Measurements from ENCODE around the gene UBTF.

The UBTF gene

DNA sequence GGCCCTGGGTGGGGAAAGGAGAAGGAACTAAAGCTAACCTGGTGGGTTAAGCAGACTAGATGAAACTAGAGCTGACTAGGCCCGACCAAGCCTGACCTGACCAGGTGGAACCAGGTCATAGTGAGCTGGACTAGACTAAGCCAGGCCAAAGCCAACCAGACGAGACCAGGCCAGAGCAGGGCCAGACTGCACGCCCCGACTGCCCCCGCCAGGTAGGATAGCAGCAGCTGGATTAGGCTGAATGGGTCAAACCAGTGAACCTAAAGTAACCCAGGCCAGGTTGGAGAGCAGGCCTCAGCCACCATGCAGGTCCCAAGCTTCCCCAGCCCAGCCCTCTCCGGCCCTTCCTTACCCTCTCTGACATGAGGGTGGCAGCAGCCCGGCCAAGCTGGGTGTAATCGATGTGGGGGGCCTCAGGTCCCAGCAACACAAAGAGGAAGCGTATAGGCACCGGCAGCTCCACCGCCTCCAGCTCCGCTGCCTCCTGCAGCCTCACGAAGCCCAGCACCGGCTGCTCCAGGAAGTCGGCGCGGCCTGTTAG, 39.4 kb upstream of the UBTF start:
- Histone ChIP-seq H3K27me3 (ENCODE audit: insufficient read depth, low read length) (peaks cover 8% of the 10 kb centered on the region; the same call in 1 of the 2 replicates), H4K20me1 (ENCODE audit: insufficient read depth, low read length) (no peaks in the 10 kb centered on the region), H3F3A (ENCODE audit: insufficient read depth, low read length) (no peaks in the 10 kb centered on the region), H3K36me3 (ENCODE audit: insufficient read depth, low read length) (no peaks in the 10 kb centered on the region), H3K4me2 (ENCODE audit: low read length) (no peak overlapping the region), H3K9me3 (ENCODE audit: low read length) (no peaks in the 10 kb centered on the region), H3K79me2 (ENCODE audit: insufficient read depth, low read length) (no peaks in the 10 kb centered on the region), H3K4me3 (ENCODE audit: low read depth, low read length, poor library complexity, severe bottlenecking) (no peak overlapping the region), H3K9ac (ENCODE audit: low read length) (no peak overlapping the region), H3K9me2 (ENCODE audit: low read depth, low read length) (no peaks in the 10 kb centered on the region), H3K27ac (ENCODE audit: low read depth, low read length, poor library complexity, severe bottlenecking) (no peak overlapping the region), H2AFZ (ENCODE audit: low read length) (no peak overlapping the region), H3K4me1 (ENCODE audit: insufficient read depth, low read length, severe bottlenecking) (no peaks in the 10 kb centered on the region)
- TF ChIP-seq EZH2 (IDR thresholded peaks at IDR 0.05; ENCODE audit: borderline replicate concordance, low read length), result no peak
- no peak for TF ChIP-seq CTCF (IDR thresholded peaks at IDR 0.05; ENCODE audit: low read length)

DNA sequence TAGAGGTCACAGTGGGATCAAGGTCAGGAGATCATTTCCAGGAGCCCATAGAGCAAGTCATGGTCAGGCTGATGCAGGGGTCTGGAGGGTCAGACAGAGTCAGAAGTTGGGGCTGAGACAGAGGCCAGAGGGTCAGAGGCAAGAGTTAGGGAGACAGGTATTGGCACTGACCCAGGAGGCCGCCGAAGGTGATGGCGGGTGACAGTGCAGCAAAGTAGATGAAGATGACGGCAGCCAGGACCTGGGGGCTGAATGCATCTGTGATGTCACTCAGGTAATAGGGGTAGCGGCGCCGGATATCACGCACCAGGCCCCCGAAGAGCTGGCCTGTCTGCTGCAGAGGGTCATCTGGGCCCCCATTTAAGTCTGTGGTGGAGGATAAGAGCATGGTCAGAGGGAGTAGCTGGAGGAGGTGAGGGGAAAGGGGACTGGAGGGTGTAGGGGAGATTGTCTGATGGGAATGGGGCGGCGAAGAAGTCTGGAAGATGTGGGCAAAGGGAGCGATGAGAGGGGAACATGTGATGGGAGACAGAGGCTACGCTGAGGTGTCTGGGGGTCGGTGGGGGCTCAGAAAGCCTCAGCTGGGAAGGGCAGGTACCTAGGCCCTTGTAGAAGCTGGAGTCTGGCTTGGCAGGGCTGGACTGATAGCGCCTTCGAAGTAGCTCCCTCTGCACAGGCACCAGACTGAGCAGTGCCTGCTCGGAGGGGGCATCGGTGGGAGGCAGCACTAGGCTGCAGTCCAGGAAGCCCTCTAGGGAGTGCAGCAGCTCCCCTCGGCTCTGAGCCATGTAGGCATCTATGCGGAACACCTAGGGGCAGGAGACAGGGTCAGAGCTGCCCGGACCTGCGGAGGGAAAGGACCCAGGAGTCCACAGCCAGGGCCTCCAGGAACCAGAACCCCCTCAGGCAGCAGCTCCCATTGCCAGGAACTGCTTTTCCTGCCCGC, 38.6 kb upstream of the UBTF start:
- Histone ChIP-seq H3K9ac (ENCODE audit: low read length) (no peak overlapping the region), H3K4me1 (ENCODE audit: insufficient read depth, low read length, severe bottlenecking) (no peaks in the 10 kb centered on the region)

DNA sequence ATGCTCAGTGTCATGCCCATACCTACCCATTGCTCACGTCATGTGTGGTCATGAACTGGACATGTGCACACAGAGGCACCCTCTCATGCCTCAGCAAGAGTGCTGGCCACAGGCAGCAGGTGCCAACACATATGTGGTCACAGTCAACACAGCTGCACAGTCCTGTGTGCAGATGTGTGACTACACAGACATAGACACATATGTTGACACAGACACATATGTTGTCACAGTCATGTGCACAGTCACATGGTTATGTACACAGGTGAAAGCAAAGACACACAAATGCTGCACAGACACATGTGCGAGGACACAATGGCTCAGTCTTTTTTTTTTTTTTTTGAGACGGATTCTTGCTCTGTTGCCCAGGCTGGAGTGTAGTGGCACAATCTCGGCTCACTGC, 37.2 kb upstream of the UBTF start:
- no peaks in the 10 kb centered on the region for H3K36me3 ChIP-seq (ENCODE audit: insufficient read depth, low read length)
- no peak for TF ChIP-seq CTCF (IDR thresholded peaks at IDR 0.05; ENCODE audit: low read length)
- no peak for TF ChIP-seq EZH2 (IDR thresholded peaks at IDR 0.05; ENCODE audit: borderline replicate concordance, low read length)
- H3K9me3 ChIP-seq (ENCODE audit: low read length), result no peaks in the 10 kb centered on the region
- no peaks in the 10 kb centered on the region for H3K79me2 ChIP-seq (ENCODE audit: insufficient read depth, low read length)
- no peaks in the 10 kb centered on the region for H4K20me1 ChIP-seq (ENCODE audit: insufficient read depth, low read length)
- no peak overlapping the region for H3K9ac ChIP-seq (ENCODE audit: low read length)
- H2AFZ ChIP-seq (ENCODE audit: low read length), result no peak overlapping the region
- H3K4me1 ChIP-seq (ENCODE audit: insufficient read depth, low read length, severe bottlenecking), result no peaks in the 10 kb centered on the region
- H3K9me2 ChIP-seq (ENCODE audit: low read depth, low read length), result no peaks in the 10 kb centered on the region
- peaks cover 8% of the 10 kb centered on the region; the same call in 1 of the 2 replicates for H3K27me3 ChIP-seq (ENCODE audit: insufficient read depth, low read length)
- no peaks in the 10 kb centered on the region for H3F3A ChIP-seq (ENCODE audit: insufficient read depth, low read length)
- no peak overlapping the region for H3K4me2 ChIP-seq (ENCODE audit: low read length)
- no peak overlapping the region for H3K4me3 ChIP-seq (ENCODE audit: low read depth, low read length, poor library complexity, severe bottlenecking)
- H3K27ac ChIP-seq (ENCODE audit: low read depth, low read length, poor library complexity, severe bottlenecking), result no peak overlapping the region

More for the DNA sequence above, 38.6 kb upstream of the UBTF start:
- Histone ChIP-seq H2AFZ (ENCODE audit: low read length) (no peak overlapping the region), H3K4me3 (ENCODE audit: low read depth, low read length, poor library complexity, severe bottlenecking) (no peak overlapping the region), H3K4me2 (ENCODE audit: low read length) (no peak overlapping the region), H3K9me3 (ENCODE audit: low read length) (no peaks in the 10 kb centered on the region), H3K79me2 (ENCODE audit: insufficient read depth, low read length) (no peaks in the 10 kb centered on the region), H3K27ac (ENCODE audit: low read depth, low read length, poor library complexity, severe bottlenecking) (no peak overlapping the region), H3K9me2 (ENCODE audit: low read depth, low read length) (no peaks in the 10 kb centered on the region), H3F3A (ENCODE audit: insufficient read depth, low read length) (no peaks in the 10 kb centered on the region), H4K20me1 (ENCODE audit: insufficient read depth, low read length) (no peaks in the 10 kb centered on the region), H3K36me3 (ENCODE audit: insufficient read depth, low read length) (no peaks in the 10 kb centered on the region), H3K27me3 (ENCODE audit: insufficient read depth, low read length) (peaks cover 8% of the 10 kb centered on the region; the same call in 1 of the 2 replicates)
- TF ChIP-seq CTCF (IDR thresholded peaks at IDR 0.05; ENCODE audit: low read length), result no peak
- no peak for TF ChIP-seq EZH2 (IDR thresholded peaks at IDR 0.05; ENCODE audit: borderline replicate concordance, low read length)
